Measurements from ENCODE around the gene BLOC1S4.

DNA sequence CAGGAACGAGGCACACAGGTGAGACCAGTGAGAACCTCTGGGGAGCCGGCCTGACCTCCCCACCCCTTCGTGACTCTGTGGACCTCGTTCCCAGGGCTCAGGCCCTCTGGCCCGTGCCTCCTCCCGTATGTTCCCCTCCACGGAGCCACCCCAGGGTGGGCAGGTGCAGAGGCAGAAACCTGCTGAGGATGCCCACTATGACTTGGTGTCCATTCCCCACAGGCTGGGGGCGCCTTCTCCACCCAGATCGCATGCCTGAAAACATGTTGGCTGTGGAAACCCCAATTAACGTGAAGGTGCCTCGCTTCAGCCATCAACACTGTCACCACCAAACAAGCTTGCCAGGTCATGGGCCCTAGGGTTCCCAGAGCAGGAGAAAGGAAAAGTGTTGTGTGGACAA is 27.0 kb downstream of the BLOC1S4 start:
- TF ChIP-seq, protein P1, sequence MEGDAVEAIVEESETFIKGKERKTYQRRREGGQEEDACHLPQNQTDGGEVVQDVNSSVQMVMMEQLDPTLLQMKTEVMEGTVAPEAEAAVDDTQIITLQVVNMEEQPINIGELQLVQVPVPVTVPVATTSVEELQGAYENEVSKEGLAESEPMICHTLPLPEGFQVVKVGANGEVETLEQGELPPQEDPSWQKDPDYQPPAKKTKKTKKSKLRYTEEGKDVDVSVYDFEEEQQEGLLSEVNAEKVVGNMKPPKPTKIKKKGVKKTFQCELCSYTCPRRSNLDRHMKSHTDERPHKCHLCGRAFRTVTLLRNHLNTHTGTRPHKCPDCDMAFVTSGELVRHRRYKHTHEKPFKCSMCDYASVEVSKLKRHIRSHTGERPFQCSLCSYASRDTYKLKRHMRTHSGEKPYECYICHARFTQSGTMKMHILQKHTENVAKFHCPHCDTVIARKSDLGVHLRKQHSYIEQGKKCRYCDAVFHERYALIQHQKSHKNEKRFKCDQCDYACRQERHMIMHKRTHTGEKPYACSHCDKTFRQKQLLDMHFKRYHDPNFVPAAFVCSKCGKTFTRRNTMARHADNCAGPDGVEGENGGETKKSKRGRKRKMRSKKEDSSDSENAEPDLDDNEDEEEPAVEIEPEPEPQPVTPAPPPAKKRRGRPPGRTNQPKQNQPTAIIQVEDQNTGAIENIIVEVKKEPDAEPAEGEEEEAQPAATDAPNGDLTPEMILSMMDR (IDR thresholded peaks at IDR 0.05), result no peak
- no peak for TF ChIP-seq POLR2A (IDR thresholded peaks at IDR 0.05)

Measured in body of pancreas (tissue), 4 donors.